Renal pelvis (tissue), 3 donors: ENCODE measurements around the gene NEURL1. TPM values are rescaled to one million over a fixed set of nuclear protein-coding genes. Genes with fewer than 3 reads are reported as not detected.

ENCODE experiments used
- polyA plus RNA-seq, 3 donors: library from polyadenylated mRNA; unstranded; fragments of 120-200 nt; gene quantifications; one replicate each; pipeline ENCODE4 v1.2.1, GENCODE V29; 2013; ENCODE audit not compliant: insufficient read length in 3 of 3

Gene NEURL1
- polyA plus RNA-seq, 3 donors, result 1.9 to 2.3 (median 1.9) TPM

Other genes with a start within 250 kb of the NEURL1 start
- gene RPEL1, start 247.8 kb upstream of the NEURL1 start, polyA plus RNA-seq, result under 1 TPM in 2 of 3 donors, not detected in 1; 0.11 to 0.21 TPM
- 1 to 10 TPM in 1 of 3 donors, under 1 TPM in 2; 0.18 to 1.2 (median 0.31) TPM for gene INA, start 216.6 kb upstream of the NEURL1 start, polyA plus RNA-seq
- 10 to 100 TPM; 11.8 to 13.6 (median 12.3) TPM for gene PCGF6, start 142.6 kb upstream of the NEURL1 start, polyA plus RNA-seq
- gene TAF5, start 125.7 kb upstream of the NEURL1 start, polyA plus RNA-seq, result 1 to 10 TPM; 6.9 to 8.1 (median 7.9) TPM
- gene ATP5MK, start 97.2 kb upstream of the NEURL1 start, polyA plus RNA-seq, result 100 to 1,000 TPM; 196 to 243 (median 202) TPM
- 10 to 100 TPM; 35.9 to 44.9 (median 42.7) TPM for gene PDCD11, start 97.1 kb upstream of the NEURL1 start, polyA plus RNA-seq
- 10 to 100 TPM; 12.9 to 14.4 (median 14.3) TPM for gene CALHM2, start 41.3 kb upstream of the NEURL1 start, polyA plus RNA-seq
- under 1 TPM in 2 of 3 donors, not detected in 1; 0.06 to 0.14 TPM for gene CALHM1, start 34.8 kb upstream of the NEURL1 start, polyA plus RNA-seq
- gene CALHM3, start 14.5 kb upstream of the NEURL1 start, polyA plus RNA-seq, result not detected